ENCODE data around the gene MARVELD2.
A peak's percentile ranks its signal among the peaks of the same experiment; 100 is the strongest.
"Not testable (repeated sequence)": the region's sequence is repeated elsewhere in the genome, so short reads cannot be mapped to it uniquely, and the experiment has no call there.

MARVELD2 gene

GRCh38 chr5:69450527-69450926 is 35.6 kb downstream of the MARVELD2 start:
- not testable (repeated sequence) for DNase-seq

- peak; percentile 42 for DNase-seq
These were observed 37.2 kb downstream of the MARVELD2 start for GRCh38 chr5:69451941-69452647.

GRCh38 chr5:69453487-69453886 is 38.6 kb downstream of the MARVELD2 start:
- not testable (repeated sequence) for DNase-seq

GRCh38 chr5:69454460-69455249 is 39.7 kb downstream of the MARVELD2 start:
- DNase-seq: no peak

- DNase-seq: not testable (repeated sequence)
These were observed 40.6 kb downstream of the MARVELD2 start for GRCh38 chr5:69455428-69455988.

- DNase-seq: no peak
These were observed 47.3 kb downstream of the MARVELD2 start for GRCh38 chr5:69462170-69462569.

- not testable (repeated sequence) for DNase-seq
These were observed 51.5 kb downstream of the MARVELD2 start for GRCh38 chr5:69466375-69466774.

GRCh38 chr5:69467442-69468225 is 52.7 kb downstream of the MARVELD2 start:
- no peak for DNase-seq

GRCh38 chr5:69468631-69469030 is 53.7 kb downstream of the MARVELD2 start:
- no peak for DNase-seq

GRCh38 chr5:69471516-69471915 is 56.6 kb downstream of the MARVELD2 start:
- DNase-seq: not testable (repeated sequence)

- DNase-seq: not testable (repeated sequence)
These were observed 57.7 kb downstream of the MARVELD2 start for GRCh38 chr5:69472535-69473143.

GRCh38 chr5:69477170-69477569 is 62.3 kb downstream of the MARVELD2 start:
- DNase-seq: no peak

- DNase-seq: not testable (repeated sequence)
These were observed 63.4 kb downstream of the MARVELD2 start for GRCh38 chr5:69478296-69478695.

GRCh38 chr5:69484891-69485290 is 70.0 kb downstream of the MARVELD2 start:
- no peak for DNase-seq

GRCh38 chr5:69485471-69485870 is 70.6 kb downstream of the MARVELD2 start:
- peak; percentile 51 for DNase-seq

- no peak for DNase-seq
These were observed 74.3 kb downstream of the MARVELD2 start for GRCh38 chr5:69489246-69489645.

- DNase-seq: no peak
These were observed 76.1 kb downstream of the MARVELD2 start for GRCh38 chr5:69491027-69491426.

- DNase-seq: no peak
These were observed 77.0 kb downstream of the MARVELD2 start for GRCh38 chr5:69491838-69492390.

GRCh38 chr5:69492391-69492922 is 77.5 kb downstream of the MARVELD2 start, which contains the start of gene OCLN:
Gene OCLN (plus strand): TSS chr5:69492790. CDS start chr5:69504245, 11,455 bp downstream.
- peak; percentile 88 for DNase-seq

GRCh38 chr5:69492923-69493395 is 78.0 kb downstream of the MARVELD2 start:
- peak; percentile 39 for DNase-seq

GRCh38 chr5:69493396-69494133 is 78.6 kb downstream of the MARVELD2 start:
- peak; percentile 23 for DNase-seq

All from NCI-H2029 (cell line).